ENCODE data around the gene SYNE2.
"Not testable (repeated sequence)": the region's sequence is repeated elsewhere in the genome, so short reads cannot be mapped to it uniquely, and the experiment has no call there.

Gene SYNE2

GRCh38 chr14:63857466-63858030, 4.7 kb downstream of the SYNE2 start:
- Mint-ChIP-seq H3K36me3 (ENCODE audit: insufficient read depth) (peaks cover 24% of the 10 kb centered on the region), H3K4me1 (peaks cover 57% of the 10 kb centered on the region), H3K4me3 (peak overlapping the region; percentile 68), H3K9me3 (no peaks in the 10 kb centered on the region), H3K27ac (ENCODE audit: low read depth) (peak overlapping the region; percentile 94), H3K27me3 (no peaks in the 10 kb centered on the region)
- DNase-seq (ENCODE audit: low spot score in 2 of 2) (peak in 1 of 2 donors; percentile 44), ATAC-seq (replicated peaks; ENCODE audit: extremely low read depth, poor library complexity, severe bottlenecking) (peak; percentile 45)

- H3K27ac Mint-ChIP-seq (ENCODE audit: low read depth): peak overlapping the region; percentile 94
- no peaks in the 10 kb centered on the region for H3K9me3 Mint-ChIP-seq
- DNase-seq (ENCODE audit: low spot score in 2 of 2) (no peak), ATAC-seq (replicated peaks; ENCODE audit: extremely low read depth, poor library complexity, severe bottlenecking) (no peak)
- H3K4me1 Mint-ChIP-seq: peaks cover 61% of the 10 kb centered on the region
- peak overlapping the region; percentile 46 for H3K4me3 Mint-ChIP-seq
- H3K36me3 Mint-ChIP-seq (ENCODE audit: insufficient read depth): peaks cover 20% of the 10 kb centered on the region
- no peaks in the 10 kb centered on the region for H3K27me3 Mint-ChIP-seq
Observed at GRCh38 chr14:63860146-63860545, 7.3 kb downstream of the SYNE2 start.

GRCh38 chr14:63862163-63862562, 9.4 kb downstream of the SYNE2 start:
- Mint-ChIP-seq H3K27me3 (no peaks in the 10 kb centered on the region), H3K27ac (ENCODE audit: low read depth) (peak overlapping the region; percentile 97), H3K9me3 (no peaks in the 10 kb centered on the region), H3K36me3 (ENCODE audit: insufficient read depth) (peaks cover 21% of the 10 kb centered on the region), H3K4me3 (no peak overlapping the region), H3K4me1 (peaks cover 52% of the 10 kb centered on the region)
- ATAC-seq (replicated peaks; ENCODE audit: extremely low read depth, poor library complexity, severe bottlenecking) (no peak), DNase-seq (ENCODE audit: low spot score in 2 of 2) (no peak)

GRCh38 chr14:63863004-63863403, 10.2 kb downstream of the SYNE2 start:
- no peaks in the 10 kb centered on the region for H3K9me3 Mint-ChIP-seq
- H3K36me3 Mint-ChIP-seq (ENCODE audit: insufficient read depth): peaks cover 15% of the 10 kb centered on the region
- ATAC-seq (replicated peaks; ENCODE audit: extremely low read depth, poor library complexity, severe bottlenecking) (no peak), DNase-seq (ENCODE audit: low spot score in 2 of 2) (no peak)
- H3K27ac Mint-ChIP-seq (ENCODE audit: low read depth): peak overlapping the region; percentile 97
- peaks cover 44% of the 10 kb centered on the region for H3K4me1 Mint-ChIP-seq
- H3K4me3 Mint-ChIP-seq: peak overlapping the region; percentile 45
- no peaks in the 10 kb centered on the region for H3K27me3 Mint-ChIP-seq

- Mint-ChIP-seq H3K4me1 (peaks cover 57% of the 10 kb centered on the region), H3K36me3 (ENCODE audit: insufficient read depth) (peaks cover 14% of the 10 kb centered on the region), H3K4me3 (peak overlapping the region; percentile 79), H3K27ac (ENCODE audit: low read depth) (peak overlapping the region; percentile 97)
- not testable (repeated sequence) for DNase-seq (ENCODE audit: low spot score in 2 of 2); H3K27me3 Mint-ChIP-seq; H3K9me3 Mint-ChIP-seq
- peak; percentile 54 for ATAC-seq (replicated peaks; ENCODE audit: extremely low read depth, poor library complexity, severe bottlenecking)
Observed at GRCh38 chr14:63864775-63865174, 12.0 kb downstream of the SYNE2 start.

- Mint-ChIP-seq H3K36me3 (ENCODE audit: insufficient read depth) (peaks cover 11% of the 10 kb centered on the region), H3K4me1 (peaks cover 63% of the 10 kb centered on the region), H3K9me3 (no peaks in the 10 kb centered on the region), H3K27me3 (no peaks in the 10 kb centered on the region), H3K4me3 (peak overlapping the region; percentile 64), H3K27ac (ENCODE audit: low read depth) (peak overlapping the region; percentile 90)
- no peak for DNase-seq (ENCODE audit: low spot score in 2 of 2)
- ATAC-seq (replicated peaks; ENCODE audit: extremely low read depth, poor library complexity, severe bottlenecking): no peak
Observed at GRCh38 chr14:63867933-63868921, 15.4 kb downstream of the SYNE2 start.

- peak overlapping the region; percentile 64 for H3K4me3 Mint-ChIP-seq
- peak; percentile 80 for ATAC-seq (replicated peaks; ENCODE audit: extremely low read depth, poor library complexity, severe bottlenecking)
- H3K27me3 Mint-ChIP-seq; DNase-seq (ENCODE audit: low spot score in 2 of 2); H3K9me3 Mint-ChIP-seq; H3K36me3 Mint-ChIP-seq (ENCODE audit: insufficient read depth): not testable (repeated sequence)
- H3K4me1 Mint-ChIP-seq: peaks cover 66% of the 10 kb centered on the region
- H3K27ac Mint-ChIP-seq (ENCODE audit: low read depth): peak overlapping the region; percentile 90
Observed at GRCh38 chr14:63869940-63870752, 17.3 kb downstream of the SYNE2 start.

- DNase-seq (ENCODE audit: low spot score in 2 of 2); H3K9me3 Mint-ChIP-seq; H3K4me3 Mint-ChIP-seq; H3K27me3 Mint-ChIP-seq; ATAC-seq (replicated peaks; ENCODE audit: extremely low read depth, poor library complexity, severe bottlenecking); H3K36me3 Mint-ChIP-seq (ENCODE audit: insufficient read depth): not testable (repeated sequence)
- H3K4me1 Mint-ChIP-seq: peaks cover 66% of the 10 kb centered on the region
- H3K27ac Mint-ChIP-seq (ENCODE audit: low read depth): peak overlapping the region; percentile 51
Observed at GRCh38 chr14:63870753-63871037, 17.9 kb downstream of the SYNE2 start.

GRCh38 chr14:63874223-63874622, 21.4 kb downstream of the SYNE2 start:
- Mint-ChIP-seq H3K4me1 (peaks cover 74% of the 10 kb centered on the region), H3K9me3 (no peaks in the 10 kb centered on the region), H3K27ac (ENCODE audit: low read depth) (peak overlapping the region; percentile 50), H3K4me3 (no peak overlapping the region), H3K27me3 (no peaks in the 10 kb centered on the region), H3K36me3 (ENCODE audit: insufficient read depth) (peaks cover 5% of the 10 kb centered on the region)
- DNase-seq (ENCODE audit: low spot score in 2 of 2): no peak
- ATAC-seq (replicated peaks; ENCODE audit: extremely low read depth, poor library complexity, severe bottlenecking): no peak

GRCh38 chr14:63875311-63875710, 22.5 kb downstream of the SYNE2 start:
- Mint-ChIP-seq H3K4me1 (peaks cover 68% of the 10 kb centered on the region), H3K9me3 (no peaks in the 10 kb centered on the region), H3K36me3 (ENCODE audit: insufficient read depth) (peaks cover 5% of the 10 kb centered on the region), H3K27ac (ENCODE audit: low read depth) (peak overlapping the region; percentile 48), H3K27me3 (no peaks in the 10 kb centered on the region), H3K4me3 (no peak overlapping the region)
- DNase-seq (ENCODE audit: low spot score in 2 of 2) (no peak), ATAC-seq (replicated peaks; ENCODE audit: extremely low read depth, poor library complexity, severe bottlenecking) (no peak)

GRCh38 chr14:63877550-63877939, 24.7 kb downstream of the SYNE2 start:
- Mint-ChIP-seq H3K36me3 (ENCODE audit: insufficient read depth) (peaks cover 13% of the 10 kb centered on the region), H3K4me1 (peaks cover 69% of the 10 kb centered on the region), H3K4me3 (no peak overlapping the region), H3K27me3 (no peaks in the 10 kb centered on the region), H3K27ac (ENCODE audit: low read depth) (peak overlapping the region; percentile 3), H3K9me3 (no peaks in the 10 kb centered on the region)
- DNase-seq (ENCODE audit: low spot score in 2 of 2) (no peak), ATAC-seq (replicated peaks; ENCODE audit: extremely low read depth, poor library complexity, severe bottlenecking) (no peak)

GRCh38 chr14:63878052-63878451, 25.2 kb downstream of the SYNE2 start:
- Mint-ChIP-seq H3K36me3 (ENCODE audit: insufficient read depth) (peaks cover 11% of the 10 kb centered on the region), H3K4me3 (no peak overlapping the region), H3K4me1 (peaks cover 65% of the 10 kb centered on the region), H3K9me3 (no peaks in the 10 kb centered on the region), H3K27me3 (no peaks in the 10 kb centered on the region), H3K27ac (ENCODE audit: low read depth) (no peak overlapping the region)
- DNase-seq (ENCODE audit: low spot score in 2 of 2) (no peak), ATAC-seq (replicated peaks; ENCODE audit: extremely low read depth, poor library complexity, severe bottlenecking) (no peak)
